NCI-H1105 treated with DMSO at 0.1 percent for 48 hours (cell line): ENCODE measurements around the gene STN1.

Source experiments
- DNase-seq: peaks from one replicate; lab custom pipeline; 2025; lab: John Stamatoyannopoulos, UW

Gene STN1

GRCh38 chr10:103928784-103929183, 10.8 kb upstream of the STN1 start:
- no peak for DNase-seq

GRCh38 chr10:103926722-103927319, 8.8 kb upstream of the STN1 start:
- no peak for DNase-seq

- no peak for DNase-seq
Measured at GRCh38 chr10:103925591-103925990, 7.6 kb upstream of the STN1 start.

- no peak for DNase-seq
Measured at GRCh38 chr10:103923502-103923901, 5.5 kb upstream of the STN1 start.

- no peak for DNase-seq
Measured at GRCh38 chr10:103922659-103923058, 4.7 kb upstream of the STN1 start.

GRCh38 chr10:103921750-103922195, 3.8 kb upstream of the STN1 start:
- DNase-seq = no peak

- DNase-seq = no peak
Measured at GRCh38 chr10:103921248-103921647, 3.3 kb upstream of the STN1 start.

GRCh38 chr10:103919648-103920025, 1.7 kb upstream of the STN1 start:
- DNase-seq = no peak

- DNase-seq = no peak
Measured at GRCh38 chr10:103917302-103918052, 507 bp downstream of the STN1 start.

GRCh38 chr10:103916876-103917275, 1.1 kb downstream of the STN1 start:
- DNase-seq = no peak

GRCh38 chr10:103916254-103916653, 1.7 kb downstream of the STN1 start:
- DNase-seq = no peak

- DNase-seq = no peak
Measured at GRCh38 chr10:103915796-103916195, 2.2 kb downstream of the STN1 start.

GRCh38 chr10:103912759-103913158, 5.2 kb downstream of the STN1 start:
- no peak for DNase-seq

GRCh38 chr10:103911021-103911459, 6.9 kb downstream of the STN1 start:
- DNase-seq = no peak

GRCh38 chr10:103910442-103911012, 7.5 kb downstream of the STN1 start:
- DNase-seq = no peak

GRCh38 chr10:103905441-103905840, 12.5 kb downstream of the STN1 start:
- no peak for DNase-seq

GRCh38 chr10:103901299-103901698, 16.7 kb downstream of the STN1 start:
- no peak for DNase-seq

GRCh38 chr10:103899312-103899711, 18.7 kb downstream of the STN1 start:
- no peak for DNase-seq

- DNase-seq = no peak
Measured at GRCh38 chr10:103897241-103897774, 20.7 kb downstream of the STN1 start.

GRCh38 chr10:103896225-103896624, 21.8 kb downstream of the STN1 start:
- DNase-seq = no peak

- no peak for DNase-seq
Measured at GRCh38 chr10:103895411-103896186, 22.4 kb downstream of the STN1 start.

- DNase-seq = no peak
Measured at GRCh38 chr10:103894441-103894864, 23.5 kb downstream of the STN1 start.
